WERI-Rb-1 (cell line): ENCODE data around the gene CHAF1B.
A peak's percentile ranks its signal among the peaks of the same experiment; 100 is the strongest.

Source experiments
- DNase-seq: peaks from one replicate; pipeline ENCODE4 v3.0.0-alpha.2; 2020
- H3K27ac ChIP-seq: fragments of 250-450 bp; sonication (Bioruptor Pico); 2 replicates; pipeline ENCODE4 v1.5.1; 2020; ENCODE audit warnings: mild to moderate bottlenecking, moderate library complexity
- H3K27me3 ChIP-seq: fragments of 250-450 bp; sonication (Bioruptor Pico); 2 replicates; pipeline ENCODE4 v1.5.1; 2021; ENCODE audit warnings: mild to moderate bottlenecking, low read depth, moderate library complexity; ENCODE audit not compliant: insufficient read depth, severe bottlenecking
- H3K36me3 ChIP-seq: fragments of 250-450 bp; sonication (Bioruptor Pico); 2 replicates; pipeline ENCODE4 v1.5.1; 2020; ENCODE audit warnings: mild to moderate bottlenecking, moderate library complexity
- H3K4me3 ChIP-seq: 2 replicates; pipeline ENCODE4 v1.5.1; 2011; ENCODE audit warnings: low read depth, mild to moderate bottlenecking, control low read depth, low read length
- H3K9me3 ChIP-seq: fragments of 250-450 bp; sonication (Bioruptor Pico); 2 replicates; pipeline ENCODE4 v1.5.1; 2021; ENCODE audit warnings: mild to moderate bottlenecking, moderate library complexity; ENCODE audit not compliant: severe bottlenecking
- CTCF ChIP-seq: IDR thresholded peaks from 2 replicates; pipeline ENCODE4 v1.5.1; 2011; ENCODE audit warnings: low read depth, mild to moderate bottlenecking, control low read depth, inconsistent platforms, low read length

The CHAF1B gene

GRCh38 chr21:36347278-36347961 is 37.8 kb upstream of the CHAF1B start:
- H3K36me3 ChIP-seq: peaks cover 93% of the 10 kb centered on the region
- DNase-seq: no peak
- no peak overlapping the region for H3K27ac ChIP-seq
- H3K9me3 ChIP-seq: no peaks in the 10 kb centered on the region
- no peak overlapping the region for H3K4me3 ChIP-seq
- no peak for TF ChIP-seq CTCF
- H3K27me3 ChIP-seq: no peaks in the 10 kb centered on the region

- peaks cover 90% of the 10 kb centered on the region for H3K36me3 ChIP-seq
- no peak for TF ChIP-seq CTCF
Observed at GRCh38 chr21:36347962-36348328, 37.2 kb upstream of the CHAF1B start.

GRCh38 chr21:36349315-36349714 is 35.9 kb upstream of the CHAF1B start:
- no peak for DNase-seq
- TF ChIP-seq CTCF: no peak
- no peak overlapping the region for H3K4me3 ChIP-seq
- H3K27me3 ChIP-seq: no peaks in the 10 kb centered on the region
- H3K9me3 ChIP-seq: no peaks in the 10 kb centered on the region
- peaks cover 77% of the 10 kb centered on the region for H3K36me3 ChIP-seq
- H3K27ac ChIP-seq: no peak overlapping the region

More at GRCh38 chr21:36347962-36348328, 37.2 kb upstream of the CHAF1B start:
- Histone ChIP-seq H3K9me3 (no peaks in the 10 kb centered on the region), H3K4me3 (no peak overlapping the region), H3K27ac (no peak overlapping the region), H3K27me3 (no peaks in the 10 kb centered on the region)
- no peak for DNase-seq

GRCh38 chr21:36350282-36350910 is 34.8 kb upstream of the CHAF1B start:
- no peak overlapping the region for H3K4me3 ChIP-seq
- H3K27me3 ChIP-seq: no peaks in the 10 kb centered on the region
- no peaks in the 10 kb centered on the region for H3K9me3 ChIP-seq
- no peak for DNase-seq
- peaks cover 77% of the 10 kb centered on the region for H3K36me3 ChIP-seq
- TF ChIP-seq CTCF: no peak
- H3K27ac ChIP-seq: no peak overlapping the region

- Histone ChIP-seq H3K36me3 (peaks cover 72% of the 10 kb centered on the region), H3K9me3 (no peaks in the 10 kb centered on the region), H3K27me3 (no peaks in the 10 kb centered on the region), H3K4me3 (no peak overlapping the region), H3K27ac (peak overlapping the region; percentile 9; the same call in 1 of the 2 replicates)
- TF ChIP-seq CTCF: no peak
- no peak for DNase-seq
Observed at GRCh38 chr21:36354918-36355680, 30.1 kb upstream of the CHAF1B start.
